HEK293 (cell line): ENCODE results near the gene VLDLR.

Source experiments
- CTCF ChIA-PET: fragments of 350-600 bp; formaldehyde crosslinking; extraction: SDS; loops from one replicate; lab custom pipeline; 2021; ENCODE audit warnings: antibody characterized with exemption; lab: Yijun Ruan, JAX
- POLR2A ChIA-PET: fragments of 300-600 bp; formaldehyde crosslinking; extraction: SDS; loops from one replicate; lab custom pipeline; 2020; ENCODE audit warnings: antibody characterized with exemption, inconsistent platforms; lab: Yijun Ruan, JAX
- H3K27ac ChIP-seq: fragments of 200-500 bp; sonication (Bioruptor generic); 2 replicates; pipeline ENCODE4 v1.5.1; 2014; ENCODE audit warnings: low read depth, low read length, control low read depth, inconsistent platforms; ENCODE audit errors: extremely low read depth
- H3K36me3 ChIP-seq, 2 experiments: fragments of 200-500 bp in 1 of 2; sonication (Bioruptor generic) in 1 of 2; 1 replicate in 1 of 2; 2 replicates in 1 of 2; pipeline ENCODE4 v1.5.1; 2014 to 2017; ENCODE audit warnings: inconsistent platforms in 2 of 2, low read length in 2 of 2; ENCODE audit not compliant: control insufficient read depth in 2 of 2, insufficient read depth in 1 of 2
- H3K4me1 ChIP-seq: fragments of 200-500 bp; sonication (Bioruptor generic); 2 replicates; pipeline ENCODE4 v1.5.1; 2014; ENCODE audit warnings: mild to moderate bottlenecking, low read length, inconsistent platforms; ENCODE audit not compliant: control insufficient read depth, insufficient read depth
- H3K4me3 ChIP-seq: 2 replicates; pipeline ENCODE4 v1.5.1; 2011; ENCODE audit warnings: low read depth, mild to moderate bottlenecking, control low read depth, low read length, moderate library complexity
- H3K9me3 ChIP-seq: fragments of 200-500 bp; sonication (Bioruptor generic); 2 replicates; pipeline ENCODE4 v1.5.1; 2014; ENCODE audit warnings: low read depth, low read length, inconsistent platforms; ENCODE audit not compliant: control insufficient read depth, insufficient read depth
- IKZF3 ChIP-seq: fragments of 450-650 bp; IDR thresholded peaks from 2 replicates; pipeline ENCODE4 v1.5.0; 2018; ENCODE audit warnings: missing biosample characterization, mild to moderate bottlenecking, missing genetic modification characterization, moderate library complexity
- SP2 ChIP-seq: fragments of 450-650 bp; formaldehyde crosslinking; IDR thresholded peaks from 2 replicates; pipeline ENCODE4 v1.5.1; 2016; ENCODE audit warnings: missing biosample characterization, missing genetic modification characterization
- ZBTB48 ChIP-seq: fragments of 450-650 bp; formaldehyde crosslinking; IDR thresholded peaks from 2 replicates; pipeline ENCODE4 v1.5.1; 2016; ENCODE audit warnings: missing biosample characterization, missing genetic modification characterization
- ZFP69B ChIP-seq: fragments of 450-650 bp; formaldehyde crosslinking; IDR thresholded peaks from 2 replicates; pipeline ENCODE4 v1.5.1; 2016; ENCODE audit warnings: missing biosample characterization, missing genetic modification characterization
- ZIC2 ChIP-seq: fragments of 450-650 bp; formaldehyde crosslinking; IDR thresholded peaks from 2 replicates; pipeline ENCODE4 v1.5.1; 2016; ENCODE audit warnings: missing biosample characterization, missing genetic modification characterization
- ZNF133 ChIP-seq: fragments of 450-650 bp; formaldehyde crosslinking; IDR thresholded peaks from 2 replicates; pipeline ENCODE4 v1.5.1; 2016; ENCODE audit warnings: missing biosample characterization, missing genetic modification characterization
- ZNF169 ChIP-seq: fragments of 450-650 bp; formaldehyde crosslinking; IDR thresholded peaks from 2 replicates; pipeline ENCODE4 v1.5.1; 2016; ENCODE audit warnings: missing biosample characterization, missing genetic modification characterization
- ZNF175 ChIP-seq: fragments of 450-650 bp; formaldehyde crosslinking; IDR thresholded peaks from 2 replicates; pipeline ENCODE4 v1.5.1; 2016; ENCODE audit warnings: missing biosample characterization, missing genetic modification characterization
- ZNF24 ChIP-seq: fragments of 450-650 bp; formaldehyde crosslinking; IDR thresholded peaks from 2 replicates; pipeline ENCODE4 v1.5.1; 2016; ENCODE audit warnings: missing biosample characterization, missing genetic modification characterization
- ZNF341 ChIP-seq: fragments of 450-650 bp; formaldehyde crosslinking; IDR thresholded peaks from 2 replicates; pipeline ENCODE4; 2016; ENCODE audit warnings: low read depth, missing biosample characterization, missing genetic modification characterization
- ZNF37A ChIP-seq: fragments of 450-650 bp; IDR thresholded peaks from 2 replicates; pipeline ENCODE4 v1.5.1; 2018; ENCODE audit warnings: missing biosample characterization, missing genetic modification characterization
- ZNF530 ChIP-seq: fragments of 450-650 bp; formaldehyde crosslinking; IDR thresholded peaks from 2 replicates; pipeline ENCODE4 v1.5.1; 2016; ENCODE audit warnings: low read depth, missing biosample characterization, missing genetic modification characterization
- ZNF571 ChIP-seq: fragments of 450-650 bp; formaldehyde crosslinking; IDR thresholded peaks from 2 replicates; pipeline ENCODE4 v1.5.0; 2017; ENCODE audit warnings: missing biosample characterization, missing genetic modification characterization
- ZNF776 ChIP-seq: fragments of 450-650 bp; formaldehyde crosslinking; IDR thresholded peaks from 2 replicates; pipeline ENCODE4 v1.5.0; 2017; ENCODE audit warnings: missing biosample characterization, missing genetic modification characterization, borderline replicate concordance
- ZNF777 ChIP-seq: fragments of 450-650 bp; formaldehyde crosslinking; IDR thresholded peaks from 2 replicates; pipeline ENCODE4 v1.5.1; 2017; ENCODE audit warnings: missing biosample characterization, missing genetic modification characterization, borderline replicate concordance
- TF ChIP-seq, protein P1 (sequence below): fragments of 450-650 bp; formaldehyde crosslinking; IDR thresholded peaks from 2 replicates; pipeline ENCODE4 v1.5.1; 2017; ENCODE audit warnings: missing biosample characterization, mild to moderate bottlenecking, missing genetic modification characterization, moderate library complexity
- TF ChIP-seq, protein P2 (sequence below): fragments of 450-650 bp; formaldehyde crosslinking; IDR thresholded peaks from 2 replicates; pipeline ENCODE4 v1.5.1; 2017; ENCODE audit warnings: missing biosample characterization, missing genetic modification characterization
- TF ChIP-seq, protein P3 (sequence below): sonication (generic); formaldehyde crosslinking; IDR thresholded peaks from 2 replicates; pipeline ENCODE4 v1.8.1; 2022; ENCODE audit warnings: mild to moderate bottlenecking, moderate library complexity, missing genetic modification reagents
- TF ChIP-seq, protein P4 (sequence below): fragments of 450-650 bp; formaldehyde crosslinking; IDR thresholded peaks from 2 replicates; pipeline ENCODE4 v1.5.1; 2016; ENCODE audit warnings: missing biosample characterization, missing genetic modification characterization
- TF ChIP-seq, protein P5 (sequence below): fragments of 450-650 bp; formaldehyde crosslinking; IDR thresholded peaks from 2 replicates; pipeline ENCODE4 v1.5.1; 2017; ENCODE audit warnings: missing biosample characterization, missing genetic modification characterization

Gene VLDLR

DNA sequence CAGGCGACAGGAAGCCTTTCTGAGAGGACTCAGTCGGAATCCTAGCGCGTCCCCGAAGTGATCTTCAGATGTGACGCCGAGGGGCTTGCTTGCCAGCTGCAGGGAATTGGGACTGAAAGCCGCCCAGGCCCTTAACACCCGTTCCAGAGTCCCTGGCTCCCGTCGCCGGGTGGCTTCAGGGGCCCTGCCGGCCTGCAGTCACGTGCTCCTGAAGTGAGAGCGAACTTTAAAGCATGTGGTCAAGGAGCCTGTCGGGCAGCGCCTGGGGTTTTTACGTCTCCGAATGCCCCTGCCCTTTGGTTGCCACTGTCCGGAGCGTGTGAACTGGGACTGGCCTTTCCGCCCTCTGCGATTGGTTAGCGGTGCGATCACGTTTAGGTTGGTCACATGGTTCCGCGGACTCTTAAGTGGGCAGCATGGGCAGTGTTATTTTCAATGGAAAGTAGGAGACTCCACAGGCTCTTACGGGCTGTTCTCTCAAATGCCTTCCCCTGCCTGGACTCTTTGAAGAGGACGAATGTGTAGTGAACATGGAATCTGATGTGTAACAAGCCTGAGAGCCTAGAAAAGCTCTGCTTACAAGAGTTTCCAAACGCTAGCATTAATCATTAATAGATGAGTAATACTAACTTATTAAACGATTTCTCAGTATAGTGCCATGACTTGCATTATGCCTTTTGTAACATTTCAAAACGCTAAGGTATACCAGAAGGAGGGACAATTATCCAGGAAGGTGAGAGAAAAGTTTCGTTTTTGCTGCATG is 1.9 kb downstream of the VLDLR start:
- POLR2A ChIA-PET = interaction anchor here (0.7 to 1.4 kb wide), 3 partner anchors 9 to 104 kb away, joined by 3 to 5 read pairs (median 4); no protein-coding TSS in a partner anchor
- H3K4me3 ChIP-seq = peak overlapping the region; percentile 57
- TF ChIP-seq ZNF530 (tag by site-specific recombination) (no peak), ZNF341 (tag by site-specific recombination) (peak; percentile 43)
- TF ChIP-seq, all 188 proteins: peak for 1
- CTCF ChIA-PET = interaction anchor here (1.1 kb wide), 1 partner anchor 9 kb away, joined by 3 read pairs; no protein-coding TSS in a partner anchor
- H3K36me3 ChIP-seq = no peaks in the 10 kb centered on the region
- peak overlapping the region; percentile 75; the same call in 1 of the 2 replicates for H3K27ac ChIP-seq
- no peaks in the 10 kb centered on the region for H3K9me3 ChIP-seq
- H3K4me1 ChIP-seq = no peaks in the 10 kb centered on the region

DNA sequence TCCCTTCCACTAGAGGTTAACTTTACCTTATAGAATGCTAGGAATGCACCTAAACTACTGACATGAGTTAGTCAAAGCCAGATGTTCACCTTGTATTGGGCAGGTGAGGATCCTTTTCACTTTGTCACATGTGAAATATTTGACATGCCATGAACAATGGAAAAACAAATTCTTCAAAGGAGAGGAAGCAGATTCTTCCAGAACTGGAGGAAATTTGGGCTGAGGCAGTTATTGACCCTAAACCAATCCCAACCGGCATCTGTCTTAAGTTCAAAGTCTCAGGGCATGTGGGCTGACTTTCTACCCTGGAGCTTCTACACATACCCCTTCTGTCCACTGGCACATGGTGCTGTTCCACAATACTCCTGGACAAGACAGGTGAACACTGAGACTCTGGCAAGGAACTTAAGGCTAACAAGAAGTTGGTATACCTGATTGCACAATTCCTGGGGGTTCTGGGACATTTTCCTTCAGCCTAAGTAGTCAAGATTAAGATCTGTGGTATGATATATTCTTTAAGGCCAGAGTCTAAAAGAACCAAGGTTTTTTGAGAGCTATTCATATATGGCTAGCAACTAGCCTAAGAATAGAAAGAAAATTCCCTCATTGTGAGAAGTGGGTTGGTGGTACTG is 2.6 kb downstream of the VLDLR start:
- Histone ChIP-seq H3K36me3 (no peaks in the 10 kb centered on the region), H3K27ac (no peak overlapping the region), H3K9me3 (no peaks in the 10 kb centered on the region), H3K4me1 (no peaks in the 10 kb centered on the region), H3K4me3 (no peak overlapping the region)
- ChIA-PET POLR2A (interaction anchor here (1.0 kb wide), 1 partner anchor 9 kb away, joined by 3 read pairs; no protein-coding TSS in a partner anchor), CTCF (interaction anchor here (0.7 to 1.2 kb wide), 4 partner anchors 10 to 154 kb away, joined by 3 read pairs; no protein-coding TSS in a partner anchor)
- no peak for TF ChIP-seq ZIC2
- TF ChIP-seq ZNF37A (tag by site-specific recombination) = no peak
- TF ChIP-seq, protein P1, sequence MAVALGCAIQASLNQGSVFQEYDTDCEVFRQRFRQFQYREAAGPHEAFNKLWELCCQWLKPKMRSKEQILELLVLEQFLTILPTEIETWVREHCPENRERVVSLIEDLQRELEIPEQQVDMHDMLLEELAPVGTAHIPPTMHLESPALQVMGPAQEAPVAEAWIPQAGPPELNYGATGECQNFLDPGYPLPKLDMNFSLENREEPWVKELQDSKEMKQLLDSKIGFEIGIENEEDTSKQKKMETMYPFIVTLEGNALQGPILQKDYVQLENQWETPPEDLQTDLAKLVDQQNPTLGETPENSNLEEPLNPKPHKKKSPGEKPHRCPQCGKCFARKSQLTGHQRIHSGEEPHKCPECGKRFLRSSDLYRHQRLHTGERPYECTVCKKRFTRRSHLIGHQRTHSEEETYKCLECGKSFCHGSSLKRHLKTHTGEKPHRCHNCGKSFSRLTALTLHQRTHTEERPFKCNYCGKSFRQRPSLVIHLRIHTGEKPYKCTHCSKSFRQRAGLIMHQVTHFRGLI (tag by site-specific recombination) = no peak
- no peak for TF ChIP-seq SP2 (tag by site-specific recombination)
- TF ChIP-seq, protein P2, sequence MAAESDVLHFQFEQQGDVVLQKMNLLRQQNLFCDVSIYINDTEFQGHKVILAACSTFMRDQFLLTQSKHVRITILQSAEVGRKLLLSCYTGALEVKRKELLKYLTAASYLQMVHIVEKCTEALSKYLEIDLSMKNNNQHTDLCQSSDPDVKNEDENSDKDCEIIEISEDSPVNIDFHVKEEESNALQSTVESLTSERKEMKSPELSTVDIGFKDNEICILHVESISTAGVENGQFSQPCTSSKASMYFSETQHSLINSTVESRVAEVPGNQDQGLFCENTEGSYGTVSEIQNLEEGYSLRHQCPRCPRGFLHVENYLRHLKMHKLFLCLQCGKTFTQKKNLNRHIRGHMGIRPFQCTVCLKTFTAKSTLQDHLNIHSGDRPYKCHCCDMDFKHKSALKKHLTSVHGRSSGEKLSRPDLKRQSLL (tag by site-specific recombination) = no peak
- no peak for TF ChIP-seq ZNF175 (tag by site-specific recombination)
- TF ChIP-seq ZFP69B (tag by site-specific recombination) = no peak
- no peak for TF ChIP-seq ZNF776 (tag by site-specific recombination)
- no peak for TF ChIP-seq ZNF777 (tag by site-specific recombination)
- TF ChIP-seq ZNF571 (tag by site-specific recombination) = no peak
- no peak for TF ChIP-seq ZBTB48 (tag by site-specific recombination)

DNA sequence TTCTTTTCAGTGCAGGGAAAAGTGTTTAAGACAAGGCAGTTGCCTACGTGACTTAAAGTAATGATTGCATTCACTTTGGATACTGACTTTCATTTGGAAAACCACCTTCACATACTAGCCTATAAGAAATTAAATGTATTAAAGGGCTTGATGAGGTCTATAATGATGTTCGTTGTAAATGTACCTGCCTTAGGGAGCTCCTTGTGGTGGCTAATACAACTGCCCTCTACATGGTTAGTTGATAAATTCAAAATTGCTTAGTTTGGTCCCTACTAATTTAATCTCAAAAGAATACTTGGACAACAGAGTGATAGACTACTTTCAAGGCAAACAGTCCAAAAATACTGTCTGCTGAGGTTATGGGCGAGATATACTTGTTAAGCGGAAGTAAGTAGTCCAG is 3.8 kb downstream of the VLDLR start:
- H3K4me3 ChIP-seq = no peak overlapping the region
- no peaks in the 10 kb centered on the region for H3K4me1 ChIP-seq
- ChIA-PET POLR2A (no interaction called here), CTCF (interaction anchor here (0.6 to 1.2 kb wide), 3 partner anchors 12 to 493 kb away, joined by 3 read pairs; no protein-coding TSS in a partner anchor)
- H3K36me3 ChIP-seq = no peaks in the 10 kb centered on the region
- no peaks in the 10 kb centered on the region for H3K9me3 ChIP-seq
- H3K27ac ChIP-seq = no peak overlapping the region
- TF ChIP-seq IKZF3 (tag by site-specific recombination) (no peak), ZNF169 (tag by site-specific recombination) (no peak), ZNF24 (tag by site-specific recombination) (no peak), ZBTB48 (tag by site-specific recombination) (no peak), ZNF133 (tag by site-specific recombination) (no peak)
- TF ChIP-seq, protein P3, sequence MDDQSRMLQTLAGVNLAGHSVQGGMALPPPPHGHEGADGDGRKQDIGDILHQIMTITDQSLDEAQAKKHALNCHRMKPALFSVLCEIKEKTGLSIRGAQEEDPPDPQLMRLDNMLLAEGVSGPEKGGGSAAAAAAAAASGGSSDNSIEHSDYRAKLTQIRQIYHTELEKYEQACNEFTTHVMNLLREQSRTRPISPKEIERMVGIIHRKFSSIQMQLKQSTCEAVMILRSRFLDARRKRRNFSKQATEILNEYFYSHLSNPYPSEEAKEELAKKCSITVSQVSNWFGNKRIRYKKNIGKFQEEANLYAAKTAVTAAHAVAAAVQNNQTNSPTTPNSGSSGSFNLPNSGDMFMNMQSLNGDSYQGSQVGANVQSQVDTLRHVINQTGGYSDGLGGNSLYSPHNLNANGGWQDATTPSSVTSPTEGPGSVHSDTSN (CRISPR knock-in tag) = no peak
- TF ChIP-seq, protein P4, sequence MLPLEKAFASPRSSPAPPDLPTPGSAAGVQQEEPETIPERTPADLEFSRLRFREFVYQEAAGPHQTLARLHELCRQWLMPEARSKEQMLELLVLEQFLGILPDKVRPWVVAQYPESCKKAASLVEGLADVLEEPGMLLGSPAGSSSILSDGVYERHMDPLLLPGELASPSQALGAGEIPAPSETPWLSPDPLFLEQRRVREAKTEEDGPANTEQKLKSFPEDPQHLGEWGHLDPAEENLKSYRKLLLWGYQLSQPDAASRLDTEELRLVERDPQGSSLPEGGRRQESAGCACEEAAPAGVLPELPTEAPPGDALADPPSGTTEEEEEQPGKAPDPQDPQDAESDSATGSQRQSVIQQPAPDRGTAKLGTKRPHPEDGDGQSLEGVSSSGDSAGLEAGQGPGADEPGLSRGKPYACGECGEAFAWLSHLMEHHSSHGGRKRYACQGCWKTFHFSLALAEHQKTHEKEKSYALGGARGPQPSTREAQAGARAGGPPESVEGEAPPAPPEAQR (tag by site-specific recombination) = no peak
- TF ChIP-seq, protein P5, sequence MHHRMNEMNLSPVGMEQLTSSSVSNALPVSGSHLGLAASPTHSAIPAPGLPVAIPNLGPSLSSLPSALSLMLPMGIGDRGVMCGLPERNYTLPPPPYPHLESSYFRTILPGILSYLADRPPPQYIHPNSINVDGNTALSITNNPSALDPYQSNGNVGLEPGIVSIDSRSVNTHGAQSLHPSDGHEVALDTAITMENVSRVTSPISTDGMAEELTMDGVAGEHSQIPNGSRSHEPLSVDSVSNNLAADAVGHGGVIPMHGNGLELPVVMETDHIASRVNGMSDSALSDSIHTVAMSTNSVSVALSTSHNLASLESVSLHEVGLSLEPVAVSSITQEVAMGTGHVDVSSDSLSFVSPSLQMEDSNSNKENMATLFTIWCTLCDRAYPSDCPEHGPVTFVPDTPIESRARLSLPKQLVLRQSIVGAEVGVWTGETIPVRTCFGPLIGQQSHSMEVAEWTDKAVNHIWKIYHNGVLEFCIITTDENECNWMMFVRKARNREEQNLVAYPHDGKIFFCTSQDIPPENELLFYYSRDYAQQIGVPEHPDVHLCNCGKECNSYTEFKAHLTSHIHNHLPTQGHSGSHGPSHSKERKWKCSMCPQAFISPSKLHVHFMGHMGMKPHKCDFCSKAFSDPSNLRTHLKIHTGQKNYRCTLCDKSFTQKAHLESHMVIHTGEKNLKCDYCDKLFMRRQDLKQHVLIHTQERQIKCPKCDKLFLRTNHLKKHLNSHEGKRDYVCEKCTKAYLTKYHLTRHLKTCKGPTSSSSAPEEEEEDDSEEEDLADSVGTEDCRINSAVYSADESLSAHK = no peak
